NCI-H2029 treated with DMSO at 0.1 percent for 48 hours (cell line): ENCODE results near the gene STEAP2.
"Not testable (repeated sequence)": the region's sequence is repeated elsewhere in the genome, so short reads cannot be mapped to it uniquely, and the experiment has no call there.

Experiments used
- DNase-seq: peaks from one replicate; lab custom pipeline; 2025; lab: John Stamatoyannopoulos, UW

Gene STEAP2

GRCh38 chr7:90238022-90238421, 26.5 kb downstream of the STEAP2 start:
- DNase-seq, result no peak

DNA sequence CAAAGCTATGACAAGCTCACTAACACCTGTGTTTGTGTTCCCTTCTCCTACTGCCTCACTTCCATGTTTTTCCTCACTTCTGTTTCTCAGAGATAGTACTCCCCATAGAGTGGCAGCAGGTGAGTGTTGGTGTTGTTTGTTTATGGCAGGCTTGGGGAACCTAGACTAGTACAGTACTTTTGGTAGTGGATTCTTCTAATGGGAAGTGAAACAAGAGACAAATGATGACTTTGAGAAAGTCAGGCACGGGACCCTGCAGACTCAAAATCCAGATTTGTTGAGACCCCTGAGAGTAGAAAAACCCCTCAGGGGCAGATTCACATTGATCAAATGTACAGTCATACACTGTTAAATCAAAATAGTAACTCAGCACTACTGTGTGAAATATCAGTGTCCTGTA, 27.0 kb downstream of the STEAP2 start:
- DNase-seq, result no peak

DNA sequence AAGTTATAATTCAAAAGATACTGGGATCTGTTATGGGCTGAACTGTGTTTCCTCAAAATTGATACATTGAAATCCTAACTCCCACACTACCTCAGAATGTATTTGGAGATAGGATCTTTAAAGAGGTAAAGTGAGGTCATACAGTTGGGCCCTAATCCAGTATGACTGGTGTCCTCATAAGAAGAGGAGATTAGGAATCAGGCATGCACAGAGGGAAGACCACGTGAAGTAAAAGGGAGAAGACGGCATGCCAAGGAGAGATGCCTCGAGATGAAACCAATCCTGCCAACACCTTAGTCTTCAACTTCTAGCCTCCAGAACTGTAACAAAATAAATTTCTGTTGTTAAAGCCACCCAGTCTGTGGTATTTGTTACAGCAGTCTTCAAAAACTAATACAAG, 27.5 kb downstream of the STEAP2 start:
- no peak for DNase-seq

DNA sequence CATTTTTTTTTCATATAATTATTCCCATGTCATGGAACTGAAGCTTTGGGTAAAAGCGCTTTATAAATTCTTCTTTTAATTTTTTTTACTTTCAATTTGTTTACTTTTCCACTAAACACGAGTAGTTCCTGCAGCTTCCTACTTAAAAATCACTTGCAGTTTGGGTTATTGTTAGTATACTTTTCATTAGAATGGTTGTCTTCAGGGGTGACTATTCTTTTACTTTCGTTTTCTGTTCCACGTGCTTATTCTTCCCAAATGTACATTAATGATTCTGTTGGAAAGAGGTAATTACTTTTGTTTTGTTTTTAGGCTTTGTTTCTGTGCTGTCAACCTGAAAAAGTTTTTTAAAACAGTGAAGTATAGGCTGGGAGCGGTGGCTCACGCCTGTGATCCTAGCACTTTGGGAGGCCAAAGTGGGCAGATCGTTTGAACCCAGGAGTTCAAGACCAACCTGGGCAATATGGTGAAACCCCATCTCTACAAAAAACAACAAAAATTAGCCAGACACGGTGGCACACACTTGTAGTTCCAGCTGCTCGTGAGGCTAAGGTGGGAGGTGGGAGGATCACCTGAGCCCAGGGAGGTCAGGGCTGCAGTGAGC, 28.2 kb downstream of the STEAP2 start:
- DNase-seq, result no peak

GRCh38 chr7:90242369-90243168, 31.0 kb downstream of the STEAP2 start:
- no peak for DNase-seq

DNA sequence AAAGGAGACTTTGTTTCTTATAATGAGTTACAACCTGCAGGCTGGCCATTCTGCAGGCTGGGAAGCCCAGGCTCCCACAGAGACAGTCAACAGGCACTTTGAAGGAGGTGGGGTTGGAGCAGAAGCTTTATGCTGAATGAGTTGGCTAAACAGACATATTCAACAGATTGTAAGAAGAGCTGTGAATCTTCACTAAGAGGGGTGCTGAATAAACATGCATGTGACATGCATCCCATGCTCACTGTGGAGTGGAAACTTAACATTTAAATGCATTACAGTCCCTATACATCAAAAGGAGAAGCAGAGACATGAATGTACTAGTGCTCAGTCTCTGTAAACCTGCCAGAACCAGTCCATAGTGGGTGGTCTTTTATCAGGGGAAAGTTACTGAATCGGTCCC, 32.0 kb downstream of the STEAP2 start:
- no peak for DNase-seq

GRCh38 chr7:90244565-90244908, 33.0 kb downstream of the STEAP2 start:
- DNase-seq, result no peak

- DNase-seq, result peak; percentile 54
These were observed 33.6 kb downstream of the STEAP2 start, which contains the start of gene CFAP69 for GRCh38 chr7:90244909-90245851. Gene CFAP69, plus strand, starts transcription at chr7:90245174. Its CDS starts 251 bp downstream, at chr7:90245425.

- no peak for DNase-seq
These were observed 34.6 kb downstream of the STEAP2 start for GRCh38 chr7:90246171-90246570.

DNA sequence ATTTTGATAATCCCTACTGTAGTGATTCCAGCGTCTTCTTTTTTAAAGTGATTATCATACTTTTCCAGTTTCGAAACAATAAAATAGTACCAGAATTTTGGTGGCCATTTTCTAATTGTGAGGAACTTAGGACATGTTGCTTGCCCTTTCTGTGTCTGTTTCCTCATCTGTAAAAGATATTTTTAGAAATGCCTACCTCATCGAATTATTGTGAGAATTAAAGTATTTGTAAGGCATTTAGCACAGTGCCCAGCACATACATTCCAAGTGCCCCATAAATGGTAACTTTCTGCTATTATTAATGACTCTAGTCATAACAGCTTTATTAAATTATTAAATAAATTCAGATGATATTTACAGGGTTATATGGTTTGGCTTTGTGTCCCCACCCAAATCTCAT, 37.2 kb downstream of the STEAP2 start:
- DNase-seq, result no peak

- no peak for DNase-seq
These were observed 39.2 kb downstream of the STEAP2 start for GRCh38 chr7:90250601-90251303.

DNA sequence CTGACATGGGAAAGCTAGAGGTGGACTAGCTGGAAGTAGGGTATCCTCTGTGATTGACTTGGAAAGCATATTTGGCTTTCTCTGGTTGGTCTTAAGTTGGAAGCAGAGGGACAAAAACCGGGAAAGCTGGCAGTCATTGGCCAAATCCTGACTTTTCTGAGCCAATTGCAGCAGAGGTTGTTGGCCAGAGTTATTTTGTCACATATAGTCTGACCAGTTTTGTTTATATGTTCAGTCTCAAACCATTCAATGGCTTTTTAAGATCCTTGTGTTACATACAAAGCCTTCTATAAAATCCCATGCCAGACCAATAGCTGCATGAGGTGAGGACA, 39.7 kb downstream of the STEAP2 start:
- DNase-seq, result no peak

DNA sequence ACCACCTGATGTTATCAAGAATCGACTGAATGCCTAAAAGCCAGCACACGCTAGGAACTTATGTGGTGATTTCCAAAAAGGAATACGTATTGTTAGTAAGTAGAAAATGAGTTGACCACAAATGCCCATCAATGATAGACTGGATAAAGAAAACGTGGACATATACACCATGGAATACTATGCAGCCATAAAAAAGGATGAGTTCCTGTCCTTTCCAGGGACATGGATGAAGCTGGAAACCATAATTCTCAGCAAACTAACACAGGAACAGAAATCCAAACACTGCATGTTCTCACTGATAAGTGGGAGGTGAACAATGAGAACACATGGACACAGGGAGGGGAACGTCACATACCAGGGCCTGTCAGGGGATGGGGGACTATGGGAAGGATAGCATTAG, 44.5 kb downstream of the STEAP2 start:
- not testable (repeated sequence) for DNase-seq

GRCh38 chr7:90256778-90257177, 45.2 kb downstream of the STEAP2 start:
- no peak for DNase-seq

GRCh38 chr7:90261441-90261840, 49.9 kb downstream of the STEAP2 start:
- DNase-seq, result no peak

GRCh38 chr7:90262438-90262837, 50.9 kb downstream of the STEAP2 start:
- DNase-seq, result no peak

GRCh38 chr7:90266808-90267207, 55.3 kb downstream of the STEAP2 start:
- no peak for DNase-seq

- no peak for DNase-seq
These were observed 55.8 kb downstream of the STEAP2 start for GRCh38 chr7:90267263-90267858.

DNA sequence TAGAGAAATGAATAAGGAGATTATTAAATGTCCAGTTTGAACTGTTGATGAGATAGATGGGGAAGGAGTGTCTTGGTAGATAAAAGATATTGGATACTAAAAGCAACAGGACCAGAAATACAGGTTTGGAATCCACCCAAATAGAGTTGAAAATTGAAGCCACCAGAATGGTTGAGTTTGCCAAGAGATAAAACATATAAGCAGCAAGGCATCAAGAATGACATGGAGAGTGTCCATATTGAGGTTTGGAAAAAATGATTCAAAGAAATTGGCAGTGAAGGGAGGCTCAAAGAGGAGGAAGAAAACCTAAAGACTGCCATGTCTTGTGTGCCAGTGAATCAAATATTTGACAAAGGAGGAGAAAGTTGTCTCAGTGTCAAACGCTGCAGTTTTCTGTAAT, 57.6 kb downstream of the STEAP2 start:
- no peak for DNase-seq

DNA sequence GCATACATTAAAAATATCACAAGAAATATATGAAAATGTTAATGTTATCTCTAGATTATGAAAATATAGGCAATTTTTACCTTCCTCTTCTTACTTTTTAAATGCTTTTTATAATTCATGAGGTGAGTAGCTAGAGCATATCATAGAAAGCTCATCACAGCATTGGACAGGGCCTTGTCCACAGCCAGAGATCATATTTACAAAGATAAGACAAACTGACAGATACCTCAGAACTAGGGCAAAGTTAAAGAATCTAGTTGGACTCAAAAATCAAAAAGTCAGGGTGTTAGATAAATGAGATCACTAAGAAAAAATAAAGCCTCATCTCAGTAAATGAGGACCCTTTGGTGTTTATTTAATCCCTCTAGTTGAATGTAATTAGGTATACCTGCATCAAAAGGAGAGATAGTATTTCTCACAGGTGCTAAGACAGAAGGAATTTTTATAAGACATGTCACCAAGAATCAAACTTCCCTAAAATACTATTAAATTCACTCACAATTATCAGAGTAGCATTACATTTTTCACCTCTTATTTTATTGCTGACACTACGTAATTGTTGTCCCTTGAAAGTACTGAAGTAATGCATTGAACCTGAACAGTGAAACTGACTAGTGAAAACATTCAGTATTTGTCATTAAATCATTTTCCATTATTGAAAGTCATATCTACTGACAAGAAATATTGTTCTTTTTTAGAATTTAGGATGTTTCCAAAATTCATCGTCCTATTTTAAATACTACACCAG, 59.1 kb downstream of the STEAP2 start:
- DNase-seq, result no peak

DNA sequence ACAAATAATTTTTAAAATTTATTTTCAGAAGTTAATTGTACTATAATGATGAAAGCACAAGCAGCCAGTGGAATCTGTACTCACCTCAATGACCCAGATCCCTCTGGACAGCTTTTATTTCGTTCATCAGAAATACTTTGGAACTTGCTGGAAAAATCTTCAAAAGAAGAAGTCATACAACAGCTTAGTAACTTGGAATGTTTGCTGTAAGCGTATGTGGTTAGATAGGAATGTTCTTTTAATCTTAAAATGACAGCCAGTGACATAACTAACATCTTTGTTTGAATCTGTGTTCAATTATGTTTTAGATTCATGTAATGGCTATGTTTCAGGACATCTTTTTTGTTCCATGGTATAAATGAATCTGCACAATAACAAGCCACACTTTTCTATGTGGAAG, 60.2 kb downstream of the STEAP2 start:
- DNase-seq, result no peak
